ENCODE data around the gene VENTX. TPM values are rescaled to one million over a fixed set of nuclear protein-coding genes. Genes with fewer than 3 reads are reported as not detected.

Gene VENTX
- total and polyA plus RNA-seq, 4 donors: 1.0 to 7.4 (median 2.6) TPM

DNA sequence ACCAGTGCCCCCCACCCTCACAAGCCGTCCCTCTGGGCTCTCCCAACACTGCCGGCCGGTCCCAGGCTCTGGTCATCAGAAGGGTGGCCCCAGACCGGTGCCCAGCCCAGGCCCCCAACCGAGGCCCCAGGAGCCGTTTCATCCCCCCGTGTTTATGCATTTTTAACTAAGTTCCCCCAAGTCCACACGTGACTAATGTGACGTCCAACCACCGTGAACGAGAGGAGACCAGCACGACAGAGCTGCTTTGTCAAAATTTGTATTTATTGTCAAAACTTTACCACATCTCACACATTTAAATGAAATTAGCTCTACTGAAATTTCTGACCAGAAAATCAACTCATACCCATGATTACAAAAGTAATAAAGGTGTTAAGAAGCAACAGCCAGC, 8.6 kb downstream of the VENTX start:
- intact Hi-C loops (cut with DNase I): no loop called here
- ATAC-seq (ENCODE audit: low FRiP score): no peak
- Histone ChIP-seq H3K4me1 (ENCODE audit: control insufficient read depth in 1 of 2, insufficient read depth in 2 of 2, low read length in 2 of 2) (no peaks in the 10 kb centered on the region), H3K9me3 (ENCODE audit: control insufficient read depth, low read length) (no peaks in the 10 kb centered on the region), H3K4me3 (ENCODE audit: low read length in 2 of 2) (no peak overlapping the region), H3K27ac (ENCODE audit: low read depth in 1 of 2, low read length in 2 of 2) (no peak overlapping the region), H3K36me3 (ENCODE audit: control insufficient read depth in 1 of 2, insufficient read depth in 2 of 2, low read length in 1 of 2) (no peaks in the 10 kb centered on the region), H3K27me3 (ENCODE audit: control insufficient read depth in 1 of 2, insufficient read depth in 2 of 2, low read length in 1 of 2) (no peaks in the 10 kb centered on the region)
- WGBS, 2 donors: 48 to 52% methylated on average over 12 of the region's 12 CpGs
- DNase-seq: no peak

DNA sequence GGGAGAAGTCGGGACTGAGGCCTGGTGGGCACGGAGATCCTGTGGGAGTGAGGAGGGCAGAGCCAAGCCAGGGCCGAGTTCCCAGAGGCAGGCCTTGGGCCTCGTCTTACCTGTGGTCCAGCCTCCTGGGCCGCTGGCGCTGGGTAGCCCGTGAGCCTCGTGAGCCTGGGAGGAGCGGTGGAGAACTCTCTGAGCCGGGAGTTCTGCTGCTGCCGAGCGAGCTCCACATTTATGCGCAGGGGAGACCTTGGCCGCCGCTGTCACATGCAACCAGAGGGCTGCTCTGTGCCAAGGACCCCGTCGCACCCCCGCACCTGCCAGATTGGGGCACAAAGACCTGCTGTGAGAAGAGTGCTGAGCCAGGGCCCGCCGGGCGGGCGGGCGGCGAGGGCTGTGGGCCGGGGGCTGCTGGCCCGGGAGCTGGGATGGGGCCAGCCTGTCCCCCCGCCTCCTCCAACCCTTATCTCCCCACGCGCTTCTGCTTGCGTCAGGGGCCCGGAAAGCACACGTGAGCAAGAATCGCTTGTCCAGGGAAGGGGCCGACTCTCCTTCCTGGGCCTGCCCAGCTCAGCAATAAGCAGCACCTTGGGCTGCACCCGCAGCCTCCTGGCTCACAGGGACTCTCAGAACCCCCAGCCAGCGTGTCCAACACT, 10.2 kb downstream of the VENTX start:
- H3K4me1 ChIP-seq (ENCODE audit: control insufficient read depth in 1 of 2, insufficient read depth in 2 of 2, low read length in 2 of 2): no peaks in the 10 kb centered on the region
- ATAC-seq (ENCODE audit: low FRiP score): no peak
- intact Hi-C loops (cut with DNase I): no loop called here
- no peak for DNase-seq
- no peaks in the 10 kb centered on the region for H3K27me3 ChIP-seq (ENCODE audit: control insufficient read depth in 1 of 2, insufficient read depth in 2 of 2, low read length in 1 of 2)
- no peaks in the 10 kb centered on the region for H3K36me3 ChIP-seq (ENCODE audit: control insufficient read depth in 1 of 2, insufficient read depth in 2 of 2, low read length in 1 of 2)
- no peak overlapping the region for H3K4me3 ChIP-seq (ENCODE audit: low read length in 2 of 2)
- 74 to 78% methylated on average over 36 of the region's 36 CpGs for WGBS, 2 donors
- no peak overlapping the region for H3K27ac ChIP-seq (ENCODE audit: low read depth in 1 of 2, low read length in 2 of 2)
- no peaks in the 10 kb centered on the region for H3K9me3 ChIP-seq (ENCODE audit: control insufficient read depth, low read length)

DNA sequence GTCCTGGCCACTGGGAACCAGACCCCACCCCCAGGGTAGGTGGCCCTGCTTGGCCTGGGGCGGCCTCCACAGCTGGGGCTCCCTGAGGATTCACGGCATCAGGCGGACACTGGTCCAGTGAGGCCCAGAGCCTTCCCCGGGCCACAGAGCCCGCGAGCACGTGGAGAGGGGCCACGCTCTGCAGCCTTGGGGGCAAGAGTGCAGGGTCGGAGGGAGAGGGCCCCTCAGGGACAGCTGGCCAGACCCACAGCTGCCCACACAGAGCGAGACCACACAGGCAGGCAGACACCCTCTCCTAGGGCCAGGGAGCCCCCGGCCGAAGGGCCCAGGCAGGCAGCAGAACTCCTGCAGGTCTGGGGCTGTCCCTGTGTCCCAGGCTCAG, 10.7 kb downstream of the VENTX start:
- intact Hi-C loops (cut with DNase I): no loop called here
- no peak overlapping the region for H3K27ac ChIP-seq (ENCODE audit: low read depth in 1 of 2, low read length in 2 of 2)
- no peak overlapping the region for H3K4me3 ChIP-seq (ENCODE audit: low read length in 2 of 2)
- DNase-seq: no peak
- 79 to 84% methylated on average over 10 to 12 of the region's 12 CpGs for WGBS, 2 donors
- H3K27me3 ChIP-seq (ENCODE audit: control insufficient read depth in 1 of 2, insufficient read depth in 2 of 2, low read length in 1 of 2): no peaks in the 10 kb centered on the region
- H3K36me3 ChIP-seq (ENCODE audit: control insufficient read depth in 1 of 2, insufficient read depth in 2 of 2, low read length in 1 of 2): no peaks in the 10 kb centered on the region
- no peak for ATAC-seq (ENCODE audit: low FRiP score)
- no peaks in the 10 kb centered on the region for H3K9me3 ChIP-seq (ENCODE audit: control insufficient read depth, low read length)
- no peaks in the 10 kb centered on the region for H3K4me1 ChIP-seq (ENCODE audit: control insufficient read depth in 1 of 2, insufficient read depth in 2 of 2, low read length in 2 of 2)

DNA sequence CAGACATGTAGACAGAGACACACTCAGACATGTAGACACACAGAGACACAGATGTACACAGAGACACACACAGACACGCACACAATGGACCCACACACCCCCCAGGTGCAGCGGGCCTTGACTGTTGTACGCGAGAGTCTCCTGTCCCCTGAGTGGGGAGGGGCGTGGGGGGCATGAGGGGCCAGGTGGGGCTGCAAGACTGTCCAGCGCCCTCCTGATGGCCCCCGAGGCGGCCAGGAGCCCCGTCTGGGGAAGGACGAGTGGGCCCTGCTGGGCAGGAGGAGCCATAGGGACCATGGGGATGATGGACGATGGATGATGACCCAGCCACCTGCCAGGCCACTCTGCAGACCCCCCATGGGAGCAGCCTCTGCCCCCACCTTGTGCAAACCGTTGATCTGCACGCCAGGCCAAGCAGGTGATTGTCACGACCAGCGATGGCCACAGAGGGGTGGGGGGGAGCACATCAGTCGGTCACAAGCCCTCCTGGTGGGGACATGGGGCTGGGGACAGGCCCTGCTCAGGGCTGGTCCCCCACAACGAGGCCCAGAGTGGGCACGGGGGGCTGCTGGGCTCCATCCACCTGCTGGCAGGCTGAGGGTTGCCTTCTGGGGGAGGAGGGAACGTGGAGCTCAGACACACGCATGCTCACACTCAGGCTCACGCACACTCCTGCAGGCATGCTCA, 11.6 kb downstream of the VENTX start:
- Histone ChIP-seq H3K4me1 (ENCODE audit: control insufficient read depth in 1 of 2, insufficient read depth in 2 of 2, low read length in 2 of 2) (no peaks in the 10 kb centered on the region), H3K27me3 (ENCODE audit: control insufficient read depth in 1 of 2, insufficient read depth in 2 of 2, low read length in 1 of 2) (no peaks in the 10 kb centered on the region), H3K9me3 (ENCODE audit: control insufficient read depth, low read length) (no peaks in the 10 kb centered on the region), H3K27ac (ENCODE audit: low read depth in 1 of 2, low read length in 2 of 2) (no peak overlapping the region), H3K4me3 (ENCODE audit: low read length in 2 of 2) (no peak overlapping the region), H3K36me3 (ENCODE audit: control insufficient read depth in 1 of 2, insufficient read depth in 2 of 2, low read length in 1 of 2) (no peaks in the 10 kb centered on the region)
- ATAC-seq (ENCODE audit: low FRiP score): no peak
- WGBS, 2 donors: 72 to 73% methylated on average over 21 of the region's 21 CpGs
- no peak for DNase-seq
- intact Hi-C loops (cut with DNase I): no loop called here

DNA sequence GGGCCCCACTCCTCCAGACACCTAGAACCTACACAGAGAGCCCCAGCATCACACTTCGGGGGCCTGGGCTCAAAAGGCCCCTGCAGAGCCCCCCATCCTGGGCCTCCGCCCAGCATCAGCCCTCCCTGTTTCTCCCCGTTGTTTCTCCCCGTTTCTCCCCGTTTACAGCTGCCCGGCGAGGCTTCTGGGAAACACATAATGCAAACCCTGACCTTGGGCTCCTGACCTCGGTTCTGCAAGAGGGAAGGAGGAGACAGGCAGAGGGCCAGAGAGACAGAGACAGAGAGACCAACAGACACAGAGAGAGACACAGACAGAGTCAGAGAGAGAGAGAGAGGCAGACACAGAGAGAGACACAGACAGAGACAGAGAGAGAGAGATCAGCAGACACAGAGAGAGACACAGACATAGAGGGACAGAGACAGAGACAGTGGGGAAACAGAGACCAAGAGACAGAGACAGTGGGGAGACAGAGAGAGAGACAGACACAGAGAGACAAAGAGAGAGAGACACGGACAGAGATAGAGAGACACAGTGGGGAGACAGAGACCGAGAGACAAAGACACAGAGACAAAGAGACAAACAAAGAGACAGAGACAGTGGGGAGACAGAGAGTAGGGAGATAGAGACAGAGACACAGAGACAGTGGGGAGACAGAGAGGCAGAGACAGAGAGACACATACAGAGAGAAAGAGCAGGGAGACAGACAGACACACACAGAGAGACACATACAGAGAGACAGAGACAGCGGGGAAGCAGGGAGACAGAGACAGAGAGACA, 12.5 kb downstream of the VENTX start:
- DNase-seq: no peak
- 45 to 60% methylated on average over 11 of the region's 11 CpGs for WGBS, 2 donors
- intact Hi-C loops (cut with DNase I): no loop called here

DNA sequence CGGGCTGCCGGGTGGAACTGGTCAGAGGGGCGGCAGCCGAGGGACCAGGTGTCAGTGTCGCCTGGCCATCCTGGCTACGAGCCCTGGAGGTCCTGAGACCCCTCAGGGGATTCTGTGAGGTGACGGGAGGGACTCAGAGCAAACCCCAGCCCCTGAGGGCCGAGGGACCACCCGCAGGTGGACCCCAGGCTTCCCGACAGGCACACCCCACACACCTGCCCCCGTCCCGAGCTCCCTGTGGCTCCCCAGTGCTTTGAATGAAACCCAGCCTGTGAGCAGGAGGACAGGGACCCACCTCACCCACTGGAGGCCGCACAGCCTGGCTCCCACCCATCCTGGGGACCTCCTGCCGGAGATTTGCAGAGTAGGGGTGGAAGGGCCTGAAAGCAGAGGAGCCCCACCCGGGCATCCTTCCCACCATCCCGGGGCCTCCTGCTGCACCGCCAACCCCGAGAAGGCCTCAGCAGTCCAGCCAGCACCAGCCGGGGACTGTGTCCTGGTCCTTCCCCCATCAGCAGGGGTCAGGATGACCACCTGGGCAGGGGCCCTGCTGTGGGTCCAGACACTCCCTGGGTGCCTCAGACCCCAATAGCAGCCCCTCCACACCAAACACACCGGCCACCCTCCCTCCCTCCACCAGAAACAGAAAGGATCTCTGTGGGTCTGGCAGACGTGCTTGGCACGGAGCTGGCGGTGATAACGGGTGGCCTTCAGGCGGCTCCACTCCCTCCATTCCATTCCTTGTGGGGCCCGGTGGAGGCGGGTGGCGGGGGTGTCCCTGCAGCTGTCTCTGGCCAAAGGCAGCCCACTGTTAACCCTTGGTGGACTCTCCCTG, 13.9 kb downstream of the VENTX start:
- H3K36me3 ChIP-seq (ENCODE audit: control insufficient read depth in 1 of 2, insufficient read depth in 2 of 2, low read length in 1 of 2): no peaks in the 10 kb centered on the region
- DNase-seq (no peak), ATAC-seq (ENCODE audit: low FRiP score) (no peak)
- intact Hi-C loops (cut with DNase I): no loop called here
- H3K9me3 ChIP-seq (ENCODE audit: control insufficient read depth, low read length): no peaks in the 10 kb centered on the region
- no peaks in the 10 kb centered on the region for H3K27me3 ChIP-seq (ENCODE audit: control insufficient read depth in 1 of 2, insufficient read depth in 2 of 2, low read length in 1 of 2)
- no peak overlapping the region for H3K27ac ChIP-seq (ENCODE audit: low read depth in 1 of 2, low read length in 2 of 2)
- H3K4me1 ChIP-seq (ENCODE audit: control insufficient read depth in 1 of 2, insufficient read depth in 2 of 2, low read length in 2 of 2): no peaks in the 10 kb centered on the region
- no peak overlapping the region for H3K4me3 ChIP-seq (ENCODE audit: low read length in 2 of 2)
- WGBS, 2 donors: 60 to 65% methylated on average over 28 of the region's 28 CpGs

More for the DNA sequence above, 12.5 kb downstream of the VENTX start:
- no peaks in the 10 kb centered on the region for H3K27me3 ChIP-seq (ENCODE audit: control insufficient read depth in 1 of 2, insufficient read depth in 2 of 2, low read length in 1 of 2)
- H3K4me3 ChIP-seq (ENCODE audit: low read length in 2 of 2): no peak overlapping the region
- H3K9me3 ChIP-seq (ENCODE audit: control insufficient read depth, low read length): no peaks in the 10 kb centered on the region
- no peaks in the 10 kb centered on the region for H3K4me1 ChIP-seq (ENCODE audit: control insufficient read depth in 1 of 2, insufficient read depth in 2 of 2, low read length in 2 of 2)
- no peak for ATAC-seq (ENCODE audit: low FRiP score)
- H3K27ac ChIP-seq (ENCODE audit: low read depth in 1 of 2, low read length in 2 of 2): no peak overlapping the region
- no peaks in the 10 kb centered on the region for H3K36me3 ChIP-seq (ENCODE audit: control insufficient read depth in 1 of 2, insufficient read depth in 2 of 2, low read length in 1 of 2)

DNA sequence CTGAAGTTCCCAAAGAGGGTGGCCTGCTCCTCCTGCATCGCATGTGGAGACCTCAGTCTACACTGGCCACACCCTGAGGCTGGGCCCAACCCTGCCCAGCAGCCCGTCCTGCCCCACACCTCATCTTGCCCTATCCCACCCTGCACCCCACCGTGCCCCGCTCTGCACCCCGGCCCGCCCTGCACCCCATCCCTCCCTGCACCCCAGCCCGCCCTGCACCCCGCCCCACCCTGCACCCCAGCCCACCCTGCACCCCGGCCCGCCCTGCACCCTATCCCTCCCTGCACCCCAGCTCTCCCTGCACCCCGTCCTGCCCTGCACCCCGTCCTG, 14.5 kb downstream of the VENTX start:
- H3K36me3 ChIP-seq (ENCODE audit: control insufficient read depth in 1 of 2, insufficient read depth in 2 of 2, low read length in 1 of 2): no peaks in the 10 kb centered on the region

DNA sequence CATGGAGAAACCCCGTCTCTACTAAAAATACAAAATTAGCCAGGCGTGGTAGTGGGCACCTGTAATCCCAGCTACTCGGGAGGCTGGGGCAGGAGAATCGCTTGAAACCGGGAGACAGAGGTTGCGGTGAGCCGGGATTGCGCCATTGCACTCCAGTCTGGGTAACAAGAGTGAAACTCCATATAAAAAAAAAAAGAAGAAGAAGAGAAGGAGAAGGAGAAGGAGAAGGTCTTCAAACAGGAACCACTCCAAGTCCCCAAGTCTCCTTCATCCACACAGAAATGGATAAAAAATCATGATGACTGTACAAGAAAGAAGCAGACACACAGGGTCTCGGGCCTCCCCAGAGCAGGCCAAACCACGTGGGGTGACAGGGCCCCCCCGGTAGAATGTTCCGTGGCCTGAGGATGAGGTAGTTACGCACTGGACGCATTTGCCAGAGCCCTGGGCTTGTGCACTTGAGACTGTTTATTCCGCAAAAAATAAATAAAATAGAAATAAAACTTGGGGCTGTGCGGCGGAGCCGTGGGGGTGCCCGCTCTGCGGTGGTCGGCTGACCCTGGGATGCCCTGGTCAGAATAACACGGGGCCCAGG, 15.8 kb downstream of the VENTX start:
- 88 to 89% methylated on average over 22 of the region's 22 CpGs for WGBS, 2 donors
- H3K27me3 ChIP-seq (ENCODE audit: control insufficient read depth in 1 of 2, insufficient read depth in 2 of 2, low read length in 1 of 2): no peaks in the 10 kb centered on the region
- no peaks in the 10 kb centered on the region for H3K4me1 ChIP-seq (ENCODE audit: control insufficient read depth in 1 of 2, insufficient read depth in 2 of 2, low read length in 2 of 2)
- ATAC-seq (ENCODE audit: low FRiP score) (no peak), DNase-seq (no peak)
- H3K4me3 ChIP-seq (ENCODE audit: low read length in 2 of 2): no peak overlapping the region
- H3K27ac ChIP-seq (ENCODE audit: low read depth in 1 of 2, low read length in 2 of 2): no peak overlapping the region
- intact Hi-C loops (cut with DNase I): no loop called here
- no peaks in the 10 kb centered on the region for H3K9me3 ChIP-seq (ENCODE audit: control insufficient read depth, low read length)
- H3K36me3 ChIP-seq (ENCODE audit: control insufficient read depth in 1 of 2, insufficient read depth in 2 of 2, low read length in 1 of 2): no peaks in the 10 kb centered on the region

More for the DNA sequence above, 14.5 kb downstream of the VENTX start:
- intact Hi-C loops (cut with DNase I): no loop called here
- Histone ChIP-seq H3K9me3 (ENCODE audit: control insufficient read depth, low read length) (no peaks in the 10 kb centered on the region), H3K4me1 (ENCODE audit: control insufficient read depth in 1 of 2, insufficient read depth in 2 of 2, low read length in 2 of 2) (no peaks in the 10 kb centered on the region), H3K4me3 (ENCODE audit: low read length in 2 of 2) (no peak overlapping the region), H3K27ac (ENCODE audit: low read depth in 1 of 2, low read length in 2 of 2) (no peak overlapping the region), H3K27me3 (ENCODE audit: control insufficient read depth in 1 of 2, insufficient read depth in 2 of 2, low read length in 1 of 2) (no peaks in the 10 kb centered on the region)
- DNase-seq: no peak
- WGBS, 2 donors: 81 to 87% methylated on average over 10 to 12 of the region's 12 CpGs
- no peak for ATAC-seq (ENCODE audit: low FRiP score)
